Gastrocnemius medialis (tissue), 4 donors: ENCODE results near the gene PIM3. TPM values are rescaled to one million over a fixed set of nuclear protein-coding genes. Genes with fewer than 3 reads are reported as not detected.

ENCODE experiments used
- ATAC-seq, 2 donors: fragments of 150-250 bp; one replicate each; pipeline ENCODE4 v1.9.1; 2016
- DNase-seq, 2 donors: peaks; one replicate each; pipeline ENCODE4 v3.0.0-alpha.2; 2019
- H3K27ac ChIP-seq, 4 donors: fragments of 200-600 bp; sonication (generic); 1 replicate in 1 of 4; 2 replicates in 3 of 4; pipeline ENCODE4 v1.5.1; 2016 to 2018; ENCODE audit warnings: mild to moderate bottlenecking in 2 of 4, moderate library complexity in 1 of 4
- H3K27me3 ChIP-seq, 3 donors: fragments of 200-600 bp; sonication (generic) in 2 of 3; 1 replicate in 1 of 3; 2 replicates in 2 of 3; pipeline versions ENCODE4 v1.5.1 to v1.6.0; 2016 to 2019; ENCODE audit warnings: mild to moderate bottlenecking in 1 of 3, moderate library complexity in 1 of 3
- H3K36me3 ChIP-seq, 2 donors: fragments of 200-600 bp; sonication (generic) in 1 of 2; one replicate each; pipeline ENCODE4 v1.5.1; 2017 to 2018
- H3K4me1 ChIP-seq, 2 donors: fragments of 200-600 bp; sonication (generic) in 1 of 2; one replicate each; pipeline ENCODE4 v1.5.1; 2016 to 2017; ENCODE audit warnings: mild to moderate bottlenecking in 2 of 2
- H3K4me3 ChIP-seq, 4 donors: fragments of 200-600 bp; sonication (generic) in 3 of 4; 1 replicate in 1 of 4; 2 replicates in 3 of 4; pipeline ENCODE4 v1.5.1; 2016 to 2019; ENCODE audit warnings: mild to moderate bottlenecking in 2 of 4
- H3K9me3 ChIP-seq, 3 donors: fragments of 200-600 bp; sonication (generic) in 2 of 3; 1 replicate in 1 of 3; 2 replicates in 2 of 3; pipeline ENCODE4 v1.5.1; 2016 to 2019
- POLR2A ChIP-seq, 2 donors: fragments of 450-650 bp; IDR thresholded peaks; one replicate each; pipeline ENCODE4 v1.6.1; 2017; ENCODE audit warnings: antibody characterized with exemption in 2 of 2, mild to moderate bottlenecking in 2 of 2, moderate library complexity in 2 of 2
- in situ Hi-C, 4 donors: fragments of 200-750 bp; cut with MboI; loops; one replicate each; pipeline versions ENCODE4 v1.15.0 to v1.8.0; 2017; ENCODE audit warnings: low sequenced_read_pairs in 4 of 4
- intact Hi-C: fragments of 100-400 bp; cut with DNase I; formaldehyde crosslinking; loops from one replicate; pipeline ENCODE4 v1.15.1; 2023; ENCODE audit warnings: low total_unique reads
- total RNA-seq, 4 donors: library from RNA; depleted of rRNA; stranded (reverse); fragments of >200 nt; gene quantifications; one replicate each; pipeline versions ENCODE4 v1.1.0 to v1.2.3, GENCODE V29; 2016
- TF ChIP-seq, protein P1 (sequence below), 5 experiments: fragments of 450-650 bp in 3 of 5; fragments of 200-600 bp in 2 of 5; sonication (generic) in 2 of 5; IDR thresholded peaks in 4 of 5; conservative IDR thresholded peaks in 1 of 5; 1 replicate in 4 of 5; 2 replicates in 1 of 5; pipeline ENCODE4 v1.5.1; 2016 to 2019; ENCODE audit warnings: antibody characterized with exemption in 5 of 5, mild to moderate bottlenecking in 3 of 5, moderate library complexity in 3 of 5

PIM3 gene
- total RNA-seq, 4 donors from 2014 or later: 165 to 327 (median 188) TPM

DNA sequence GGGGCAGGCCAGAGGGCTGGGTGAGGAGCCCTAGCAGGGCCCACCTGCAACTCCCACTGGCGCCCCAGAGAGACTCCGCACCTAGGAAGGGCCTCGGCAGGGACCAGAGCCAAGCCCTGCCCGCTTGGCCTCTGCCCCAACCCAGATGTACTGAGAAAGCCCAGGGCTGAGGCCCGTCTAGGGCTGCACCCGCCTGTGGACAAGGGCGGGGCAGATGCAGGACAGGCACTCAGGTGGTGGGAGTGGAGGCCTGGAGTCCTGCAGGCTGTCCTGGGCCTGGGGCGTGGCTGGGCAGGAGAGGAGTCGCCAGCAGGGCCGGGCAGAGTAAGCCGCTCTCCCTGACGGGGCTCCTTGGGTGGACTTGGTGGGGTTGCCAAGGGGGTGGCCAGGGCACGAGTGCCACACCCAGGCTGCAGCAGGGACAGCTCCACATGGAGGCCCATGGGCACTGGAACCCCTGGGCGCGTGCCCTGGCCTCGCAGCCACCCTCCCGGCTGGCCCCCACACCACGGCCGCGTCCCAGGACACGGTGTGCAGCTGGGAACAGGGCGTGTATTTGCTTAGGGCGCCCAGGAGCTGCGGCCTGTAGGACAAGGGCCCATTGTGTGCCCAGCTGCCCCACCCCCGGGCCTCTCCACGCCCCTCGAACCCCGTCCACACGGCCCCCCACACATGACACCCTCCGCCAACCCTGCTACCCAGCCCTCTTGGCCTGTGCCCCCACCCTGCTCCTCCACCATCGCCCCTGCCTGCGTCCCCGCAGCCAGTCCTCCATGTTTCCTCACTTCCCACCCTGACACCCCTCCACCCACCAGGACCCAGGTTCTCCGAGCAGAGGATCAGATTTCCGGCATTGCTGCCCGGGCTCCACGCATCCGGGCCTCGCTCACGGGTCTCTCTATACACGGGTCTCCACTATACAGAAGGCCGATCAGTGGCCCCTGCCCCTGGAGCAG is 11.3 kb upstream of the PIM3 start:
- DNase-seq (no peak), ATAC-seq (no peak)
- no peak overlapping the region for H3K4me3 ChIP-seq
- TF ChIP-seq, protein P1, sequence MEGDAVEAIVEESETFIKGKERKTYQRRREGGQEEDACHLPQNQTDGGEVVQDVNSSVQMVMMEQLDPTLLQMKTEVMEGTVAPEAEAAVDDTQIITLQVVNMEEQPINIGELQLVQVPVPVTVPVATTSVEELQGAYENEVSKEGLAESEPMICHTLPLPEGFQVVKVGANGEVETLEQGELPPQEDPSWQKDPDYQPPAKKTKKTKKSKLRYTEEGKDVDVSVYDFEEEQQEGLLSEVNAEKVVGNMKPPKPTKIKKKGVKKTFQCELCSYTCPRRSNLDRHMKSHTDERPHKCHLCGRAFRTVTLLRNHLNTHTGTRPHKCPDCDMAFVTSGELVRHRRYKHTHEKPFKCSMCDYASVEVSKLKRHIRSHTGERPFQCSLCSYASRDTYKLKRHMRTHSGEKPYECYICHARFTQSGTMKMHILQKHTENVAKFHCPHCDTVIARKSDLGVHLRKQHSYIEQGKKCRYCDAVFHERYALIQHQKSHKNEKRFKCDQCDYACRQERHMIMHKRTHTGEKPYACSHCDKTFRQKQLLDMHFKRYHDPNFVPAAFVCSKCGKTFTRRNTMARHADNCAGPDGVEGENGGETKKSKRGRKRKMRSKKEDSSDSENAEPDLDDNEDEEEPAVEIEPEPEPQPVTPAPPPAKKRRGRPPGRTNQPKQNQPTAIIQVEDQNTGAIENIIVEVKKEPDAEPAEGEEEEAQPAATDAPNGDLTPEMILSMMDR (IDR thresholded peaks at IDR 0.05 in 4 of 5, conservative IDR thresholded peaks at IDR 0.05 in 1 of 5): no peak
- H3K27ac ChIP-seq: no peak overlapping the region
- H3K36me3 ChIP-seq: no peaks in the 10 kb centered on the region
- H3K4me1 ChIP-seq: peaks cover 13 to 17% of the 10 kb centered on the region in 2 donors
- H3K9me3 ChIP-seq: no peaks in the 10 kb centered on the region
- intact Hi-C loops: no loop called here
- H3K27me3 ChIP-seq: no peaks in the 10 kb centered on the region
- in situ Hi-C loops: no loop called here

DNA sequence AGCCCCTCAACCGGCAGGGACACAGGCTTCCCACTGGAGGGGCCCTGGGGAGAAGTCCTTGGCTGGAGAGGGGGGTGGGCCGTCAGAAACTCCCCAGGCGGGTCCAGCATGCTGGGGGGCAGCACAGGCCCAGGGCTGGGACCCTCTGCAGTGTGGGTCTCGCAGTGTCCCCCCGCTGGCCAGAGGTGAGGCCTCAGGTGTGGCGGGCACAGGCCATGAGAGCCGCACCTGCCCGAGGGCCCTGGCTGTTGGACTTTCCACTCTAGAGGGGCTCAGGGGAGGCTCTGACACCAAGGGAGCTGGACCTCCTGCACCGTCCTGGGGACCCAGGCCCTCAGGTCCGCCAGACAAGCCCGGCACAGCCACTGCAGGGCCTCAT is 10.7 kb upstream of the PIM3 start:
- in situ Hi-C loops: no loop called here
- H3K4me1 ChIP-seq: peaks cover 20 to 23% of the 10 kb centered on the region in 2 donors
- no peaks in the 10 kb centered on the region for H3K36me3 ChIP-seq
- no peak overlapping the region for H3K4me3 ChIP-seq
- no peak overlapping the region for H3K27ac ChIP-seq
- no peaks in the 10 kb centered on the region for H3K27me3 ChIP-seq
- TF ChIP-seq POLR2A (IDR thresholded peaks at IDR 0.05): no peak
- TF ChIP-seq, protein P1 (IDR thresholded peaks at IDR 0.05 in 4 of 5, conservative IDR thresholded peaks at IDR 0.05 in 1 of 5): no peak
- no peaks in the 10 kb centered on the region for H3K9me3 ChIP-seq
- intact Hi-C loops: no loop called here
- DNase-seq (no peak), ATAC-seq (no peak)

DNA sequence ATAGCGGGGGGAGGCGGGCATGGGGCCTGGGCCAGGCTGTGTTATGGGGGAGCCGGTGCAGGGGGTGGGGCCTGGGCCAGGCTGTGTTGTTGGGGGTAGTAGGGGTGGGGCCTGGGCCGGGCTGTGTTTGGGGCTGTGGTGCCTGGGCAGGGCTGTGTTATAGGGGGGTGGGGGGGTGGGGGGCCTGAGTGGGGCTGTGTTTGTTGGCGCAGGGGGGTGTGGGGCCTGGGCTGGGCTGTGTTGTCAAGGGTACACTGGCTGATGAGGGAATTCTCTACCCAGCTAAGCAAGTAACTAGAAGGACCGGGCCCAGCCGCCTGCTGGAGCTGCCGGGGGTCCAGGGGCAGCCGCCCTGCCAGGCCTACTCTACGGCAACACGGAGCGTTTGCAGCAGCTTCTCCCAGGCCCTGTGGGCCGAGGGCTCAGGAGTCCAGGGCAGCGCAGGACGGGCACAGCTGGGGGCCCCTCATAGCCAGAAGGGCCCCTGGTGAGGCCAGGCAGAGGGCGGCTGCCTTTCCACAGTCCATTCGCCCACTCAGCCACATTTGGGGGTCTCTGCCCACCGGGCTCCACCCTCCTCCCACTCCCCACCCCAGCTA is 10.1 kb upstream of the PIM3 start:
- ATAC-seq (no peak), DNase-seq (no peak)
- in situ Hi-C loops (no loop called here), intact Hi-C loops (no loop called here)
- TF ChIP-seq, protein P1 (IDR thresholded peaks at IDR 0.05 in 4 of 5, conservative IDR thresholded peaks at IDR 0.05 in 1 of 5): no peak
- TF ChIP-seq POLR2A (IDR thresholded peaks at IDR 0.05): no peak
- Histone ChIP-seq H3K9me3 (no peaks in the 10 kb centered on the region), H3K4me1 (peaks cover 26 to 29% of the 10 kb centered on the region in 2 donors), H3K27me3 (no peaks in the 10 kb centered on the region), H3K27ac (no peak overlapping the region), H3K4me3 (no peak overlapping the region), H3K36me3 (no peaks in the 10 kb centered on the region)

DNA sequence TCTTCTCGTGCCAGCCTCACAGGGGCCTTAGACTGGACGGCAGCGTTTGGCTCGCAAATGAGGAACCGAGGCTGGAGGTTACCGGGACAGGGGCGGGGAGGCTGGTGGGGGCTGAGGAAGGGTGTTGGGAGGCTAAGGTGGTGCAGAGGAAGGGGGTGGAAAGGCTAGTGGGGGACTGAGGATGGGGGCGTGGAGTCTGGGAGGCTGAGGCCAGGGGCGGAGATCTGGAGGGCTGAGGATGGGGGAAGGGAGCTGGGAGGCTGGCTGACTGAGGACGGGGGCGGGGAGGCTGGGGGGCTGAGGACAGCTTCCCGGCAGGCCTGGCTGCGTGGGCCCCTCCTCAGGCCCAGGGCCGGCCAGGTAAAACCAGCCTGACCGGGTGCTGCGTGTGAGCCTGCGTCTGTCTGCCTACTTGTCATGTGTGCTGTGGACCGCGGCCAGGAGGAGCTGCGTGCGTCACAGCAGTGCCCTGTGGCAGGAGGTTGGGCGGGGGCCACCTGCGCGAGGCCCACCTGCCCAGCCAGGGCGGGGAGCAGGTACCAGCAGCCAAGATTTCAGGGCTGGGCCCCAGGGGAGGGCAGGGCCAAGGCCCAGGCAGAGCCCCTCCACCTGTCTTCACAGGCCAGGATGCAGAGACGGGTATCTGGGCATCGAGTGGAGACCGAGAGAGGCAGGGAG is 9.4 kb upstream of the PIM3 start:
- no peak for TF ChIP-seq POLR2A (IDR thresholded peaks at IDR 0.05)
- TF ChIP-seq, protein P1 (IDR thresholded peaks at IDR 0.05 in 4 of 5, conservative IDR thresholded peaks at IDR 0.05 in 1 of 5): no peak
- intact Hi-C loops (no loop called here), in situ Hi-C loops (no loop called here)
- Histone ChIP-seq H3K36me3 (no peaks in the 10 kb centered on the region), H3K27ac (no peak overlapping the region), H3K9me3 (no peaks in the 10 kb centered on the region), H3K27me3 (no peaks in the 10 kb centered on the region), H3K4me3 (no peak overlapping the region), H3K4me1 (peaks cover 27 to 28% of the 10 kb centered on the region in 2 donors)
- DNase-seq (no peak), ATAC-seq (no peak)
